ENCODE measurements around the gene UQCRHL. TPM values are rescaled to one million over a fixed set of nuclear protein-coding genes. Genes with fewer than 3 reads are reported as not detected.

The UQCRHL gene
- total and polyA plus RNA-seq, 3 experiments from 2014 or later, result 0.95 to 2.0 (median 1.7) TPM

GRCh38 chr1:15802234-15802965 is 5.0 kb downstream of the UQCRHL start:
- no peaks in the 10 kb centered on the region for H3K4me1 ChIP-seq (ENCODE audit: insufficient read depth, low read length)
- no peaks in the 10 kb centered on the region for H3K36me3 Mint-ChIP-seq
- H3K4me3 ChIP-seq (ENCODE audit: low read length), result no peak overlapping the region
- no peaks in the 10 kb centered on the region for H3K9me3 ChIP-seq (ENCODE audit: low read length)
- H3K4me3 Mint-ChIP-seq, result no peak overlapping the region
- ChIA-PET CTCF (interaction anchor here (1.3 kb wide), 1 partner anchor 13 kb away, joined by 4 read pairs; no protein-coding TSS in a partner anchor), POLR2A (no interaction called here)
- DNase-seq, result no peak
- H3K4me1 Mint-ChIP-seq, result peaks cover 0 to 3% (median 0%) of the 10 kb centered on the region in 3 donors
- no peaks in the 10 kb centered on the region for H3K9me3 Mint-ChIP-seq
- peak overlapping the region in 1 of 8 donors; percentile 63 for H3K27ac Mint-ChIP-seq
- H3K27ac ChIP-seq (ENCODE audit: low read depth, low read length), result no peak overlapping the region
- no peaks in the 10 kb centered on the region for H3K27me3 ChIP-seq (ENCODE audit: insufficient read depth, low read length, poor library complexity, severe bottlenecking)
- peaks cover 8 to 15% of the 10 kb centered on the region in 2 donors for H3K27me3 Mint-ChIP-seq
- H3K36me3 ChIP-seq (ENCODE audit: insufficient read depth, low read length), result no peaks in the 10 kb centered on the region

- Mint-ChIP-seq H3K27me3 (peaks cover 8 to 15% of the 10 kb centered on the region in 2 donors), H3K9me3 (no peaks in the 10 kb centered on the region), H3K4me3 (no peak overlapping the region), H3K36me3 (no peaks in the 10 kb centered on the region), H3K27ac (no peak overlapping the region), H3K4me1 (peaks cover 0 to 3% (median 0%) of the 10 kb centered on the region in 3 donors)
- no peak for DNase-seq
- Histone ChIP-seq H3K9me3 (ENCODE audit: low read length) (no peaks in the 10 kb centered on the region), H3K4me1 (ENCODE audit: insufficient read depth, low read length) (no peaks in the 10 kb centered on the region), H3K36me3 (ENCODE audit: insufficient read depth, low read length) (no peaks in the 10 kb centered on the region), H3K4me3 (ENCODE audit: low read length) (no peak overlapping the region), H3K27me3 (ENCODE audit: insufficient read depth, low read length, poor library complexity, severe bottlenecking) (no peaks in the 10 kb centered on the region), H3K27ac (ENCODE audit: low read depth, low read length) (no peak overlapping the region)
- ChIA-PET POLR2A (no interaction called here), CTCF (interaction anchor here (1.4 kb wide), 1 partner anchor 8 kb away, joined by 3 read pairs; no protein-coding TSS in a partner anchor)
Measured at GRCh38 chr1:15799928-15800835, 7.3 kb downstream of the UQCRHL start.

- CTCF ChIA-PET, result no interaction called here
- Histone ChIP-seq H3K4me3 (ENCODE audit: low read length) (no peak overlapping the region), H3K4me1 (ENCODE audit: insufficient read depth, low read length) (no peaks in the 10 kb centered on the region), H3K36me3 (ENCODE audit: insufficient read depth, low read length) (no peaks in the 10 kb centered on the region), H3K27ac (ENCODE audit: low read depth, low read length) (no peak overlapping the region), H3K9me3 (ENCODE audit: low read length) (no peaks in the 10 kb centered on the region), H3K27me3 (ENCODE audit: insufficient read depth, low read length, poor library complexity, severe bottlenecking) (no peaks in the 10 kb centered on the region)
- POLR2A ChIA-PET, result no interaction called here
- H3K4me3 Mint-ChIP-seq, result no peak overlapping the region
- H3K27me3 Mint-ChIP-seq, result peaks cover 8 to 15% of the 10 kb centered on the region in 2 donors
- H3K27ac Mint-ChIP-seq, result no peak overlapping the region
- no peaks in the 10 kb centered on the region for H3K9me3 Mint-ChIP-seq
- H3K36me3 Mint-ChIP-seq, result no peaks in the 10 kb centered on the region
- no peak for DNase-seq
- H3K4me1 Mint-ChIP-seq, result peaks cover 0 to 3% (median 0%) of the 10 kb centered on the region in 3 donors
Measured at GRCh38 chr1:15799004-15799867, 8.2 kb downstream of the UQCRHL start.

GRCh38 chr1:15797614-15798390 is 9.6 kb downstream of the UQCRHL start:
- Mint-ChIP-seq H3K9me3 (no peaks in the 10 kb centered on the region), H3K36me3 (no peaks in the 10 kb centered on the region), H3K4me1 (no peaks in the 10 kb centered on the region), H3K27ac (no peak overlapping the region), H3K27me3 (peaks cover 5 to 11% of the 10 kb centered on the region in 2 donors), H3K4me3 (peak overlapping the region in 1 of 7 donors; percentile 35)
- H3K27ac ChIP-seq (ENCODE audit: low read depth, low read length), result no peak overlapping the region
- POLR2A ChIA-PET, result interaction anchor here (0.5 kb wide), 1 partner anchor 243 kb away, joined by 4 read pairs; no protein-coding TSS in a partner anchor
- H3K36me3 ChIP-seq (ENCODE audit: insufficient read depth, low read length), result no peaks in the 10 kb centered on the region
- H3K4me1 ChIP-seq (ENCODE audit: insufficient read depth, low read length), result no peaks in the 10 kb centered on the region
- no peaks in the 10 kb centered on the region for H3K27me3 ChIP-seq (ENCODE audit: insufficient read depth, low read length, poor library complexity, severe bottlenecking)
- H3K9me3 ChIP-seq (ENCODE audit: low read length), result no peaks in the 10 kb centered on the region
- H3K4me3 ChIP-seq (ENCODE audit: low read length), result no peak overlapping the region
- no peak for DNase-seq
- CTCF ChIA-PET, result no interaction called here

GRCh38 chr1:15796086-15796462 is 11.4 kb downstream of the UQCRHL start:
- DNase-seq, result no peak
- Mint-ChIP-seq H3K27me3 (peaks cover 3 to 12% of the 10 kb centered on the region in 2 donors), H3K4me1 (peaks cover 2 to 4% (median 4%) of the 10 kb centered on the region in 3 donors), H3K9me3 (no peaks in the 10 kb centered on the region), H3K27ac (no peak overlapping the region), H3K4me3 (no peak overlapping the region), H3K36me3 (no peaks in the 10 kb centered on the region)
- no peak overlapping the region for H3K4me3 ChIP-seq (ENCODE audit: low read length)
- H3K9me3 ChIP-seq (ENCODE audit: low read length), result no peaks in the 10 kb centered on the region
- H3K27me3 ChIP-seq (ENCODE audit: insufficient read depth, low read length, poor library complexity, severe bottlenecking), result no peaks in the 10 kb centered on the region
- CTCF ChIA-PET, result interaction anchor here (0.6 to 1.6 kb wide), 5 partner anchors 9 to 565 kb away, joined by 3 to 4 read pairs (median 3); no protein-coding TSS in a partner anchor
- H3K27ac ChIP-seq (ENCODE audit: low read depth, low read length), result peak overlapping the region; percentile 54
- H3K4me1 ChIP-seq (ENCODE audit: insufficient read depth, low read length), result no peaks in the 10 kb centered on the region
- H3K36me3 ChIP-seq (ENCODE audit: insufficient read depth, low read length), result no peaks in the 10 kb centered on the region
- POLR2A ChIA-PET, result no interaction called here

- Mint-ChIP-seq H3K27me3 (peaks cover 3 to 24% of the 10 kb centered on the region in 2 donors), H3K36me3 (no peaks in the 10 kb centered on the region), H3K4me1 (peaks cover 2 to 9% (median 4%) of the 10 kb centered on the region in 3 donors), H3K4me3 (no peak overlapping the region), H3K27ac (no peak overlapping the region), H3K9me3 (no peaks in the 10 kb centered on the region)
- H3K4me1 ChIP-seq (ENCODE audit: insufficient read depth, low read length), result no peaks in the 10 kb centered on the region
- no peak overlapping the region for H3K27ac ChIP-seq (ENCODE audit: low read depth, low read length)
- no peaks in the 10 kb centered on the region for H3K9me3 ChIP-seq (ENCODE audit: low read length)
- H3K36me3 ChIP-seq (ENCODE audit: insufficient read depth, low read length), result no peaks in the 10 kb centered on the region
- no peak for DNase-seq
- no peaks in the 10 kb centered on the region for H3K27me3 ChIP-seq (ENCODE audit: insufficient read depth, low read length, poor library complexity, severe bottlenecking)
- ChIA-PET CTCF (no interaction called here), POLR2A (no interaction called here)
- H3K4me3 ChIP-seq (ENCODE audit: low read length), result no peak overlapping the region
Measured at GRCh38 chr1:15788624-15789301, 18.7 kb downstream of the UQCRHL start.

GRCh38 chr1:15786581-15786980 is 20.9 kb downstream of the UQCRHL start:
- peaks cover 0 to 5% (median 0%) of the 10 kb centered on the region in 3 donors for H3K4me1 Mint-ChIP-seq
- DNase-seq, result no peak

More at GRCh38 chr1:15786581-15786980, 20.9 kb downstream of the UQCRHL start:
- no peak overlapping the region for H3K27ac ChIP-seq (ENCODE audit: low read depth, low read length)
- no peak overlapping the region for H3K4me3 Mint-ChIP-seq
- H3K27me3 Mint-ChIP-seq, result peaks cover 2 to 20% of the 10 kb centered on the region in 2 donors
- no peaks in the 10 kb centered on the region for H3K36me3 ChIP-seq (ENCODE audit: insufficient read depth, low read length)
- no peaks in the 10 kb centered on the region for H3K9me3 ChIP-seq (ENCODE audit: low read length)
- H3K4me3 ChIP-seq (ENCODE audit: low read length), result no peak overlapping the region
- H3K9me3 Mint-ChIP-seq, result no peaks in the 10 kb centered on the region
- ChIA-PET POLR2A (no interaction called here), CTCF (interaction anchor here (1.7 kb wide), 1 partner anchor 9 kb away, joined by 4 read pairs; no protein-coding TSS in a partner anchor)
- no peaks in the 10 kb centered on the region for H3K36me3 Mint-ChIP-seq
- H3K27ac Mint-ChIP-seq, result no peak overlapping the region
- no peaks in the 10 kb centered on the region for H3K27me3 ChIP-seq (ENCODE audit: insufficient read depth, low read length, poor library complexity, severe bottlenecking)
- no peaks in the 10 kb centered on the region for H3K4me1 ChIP-seq (ENCODE audit: insufficient read depth, low read length)
